Smooth muscle cell of the brain vasculature (primary cell): ENCODE results near the gene WDR86.

Experiments used
- DNase-seq: peaks from one replicate; pipeline ENCODE4 v3.0.0-alpha.2; 2012; ENCODE audit warnings: low read depth, low spot score

Gene WDR86

DNA sequence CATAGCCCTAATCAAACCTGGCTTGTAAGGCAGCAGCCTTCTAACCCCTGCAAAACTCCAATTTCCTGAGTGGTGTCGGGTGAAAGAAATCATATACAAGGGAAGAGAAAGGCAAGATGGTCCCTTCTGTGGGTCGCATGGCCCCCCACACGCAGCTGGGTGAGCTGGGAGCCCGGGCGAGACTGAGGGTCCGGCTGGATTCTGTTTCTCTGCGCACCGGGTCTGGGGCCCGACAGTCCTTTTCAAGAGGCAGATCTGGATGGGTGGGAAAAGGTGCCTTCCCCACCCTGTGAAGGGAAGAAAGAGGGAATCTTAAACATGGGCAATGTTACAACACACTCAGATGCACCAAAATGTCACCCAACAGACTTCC is 18.5 kb downstream of the WDR86 start:
- no peak for DNase-seq

DNA sequence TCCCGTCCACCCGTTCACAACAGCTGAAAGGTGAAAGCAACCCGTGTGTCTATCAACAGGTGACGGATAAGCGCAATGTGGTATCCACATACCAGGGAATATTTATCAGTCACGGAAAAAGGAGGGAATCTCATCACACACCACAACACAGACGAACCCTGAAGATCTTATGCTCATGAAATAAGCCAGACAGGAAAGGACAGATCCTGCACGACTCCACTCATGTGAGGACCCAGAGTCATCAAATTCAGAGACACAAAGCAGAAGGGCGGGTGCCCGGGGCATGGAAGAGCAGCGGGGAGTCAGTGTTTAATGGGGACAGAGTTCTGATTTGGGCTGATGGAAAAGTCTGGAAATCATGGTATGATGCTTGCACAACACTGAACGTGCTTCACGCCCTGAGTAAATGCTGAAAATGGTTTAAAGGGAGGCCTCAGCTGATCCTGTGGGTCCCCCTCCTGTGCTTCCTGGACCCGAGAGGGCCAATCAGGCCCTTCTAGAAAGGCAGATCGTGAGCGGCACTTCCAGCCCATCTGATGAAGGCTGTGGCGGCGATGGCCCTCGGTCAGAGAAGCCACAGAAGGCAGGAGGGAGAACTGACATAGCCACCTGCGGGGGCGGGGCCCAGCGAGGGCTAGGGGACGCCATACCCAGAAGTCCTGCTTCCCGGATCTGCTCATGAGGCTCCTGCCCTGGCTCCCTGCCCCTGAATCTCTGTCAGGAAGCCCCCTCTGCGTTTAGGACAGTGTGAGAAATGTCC is 19.1 kb downstream of the WDR86 start:
- no peak for DNase-seq

GRCh38 chr7:151389768-151390597 is 19.9 kb downstream of the WDR86 start:
- no peak for DNase-seq

DNA sequence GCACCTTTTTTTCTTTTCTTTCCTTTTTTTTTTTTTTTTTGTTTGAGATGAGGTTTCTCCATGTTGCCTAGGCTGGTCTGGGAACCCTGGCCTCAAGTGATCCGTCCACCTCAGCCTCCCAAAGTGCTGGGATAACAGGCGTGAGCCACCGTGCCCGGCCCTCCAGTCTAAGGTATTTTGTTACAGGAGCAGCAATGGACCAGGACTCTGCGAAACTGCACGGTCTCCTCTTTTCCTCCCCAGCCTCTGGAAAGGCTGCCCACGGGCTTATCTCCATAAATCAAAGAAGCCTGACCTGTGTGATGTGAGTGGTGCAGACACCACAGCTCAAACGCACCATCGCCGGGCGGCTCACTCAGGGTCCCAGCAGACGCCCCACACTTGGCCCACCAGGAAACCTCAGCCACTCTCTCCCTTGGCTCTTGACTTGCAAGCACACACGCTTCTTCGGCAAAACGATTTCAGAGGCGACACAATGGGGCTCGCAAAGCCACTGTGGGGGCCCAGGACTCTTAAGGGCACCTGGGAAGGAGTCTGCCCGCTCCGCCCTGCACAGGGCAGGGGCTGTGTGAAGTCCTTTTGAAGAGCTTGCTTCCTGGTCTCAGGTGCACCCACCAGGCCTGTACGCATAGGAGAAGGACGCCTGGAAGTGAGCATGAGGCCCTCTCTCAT is 20.6 kb downstream of the WDR86 start:
- DNase-seq, result no peak

GRCh38 chr7:151388430-151388829 is 21.4 kb downstream of the WDR86 start:
- no peak for DNase-seq

GRCh38 chr7:151388007-151388297 is 21.9 kb downstream of the WDR86 start:
- no peak for DNase-seq

GRCh38 chr7:151387161-151388006 is 22.5 kb downstream of the WDR86 start:
- no peak for DNase-seq

GRCh38 chr7:151386301-151387160 is 23.3 kb downstream of the WDR86 start:
- DNase-seq, result no peak

DNA sequence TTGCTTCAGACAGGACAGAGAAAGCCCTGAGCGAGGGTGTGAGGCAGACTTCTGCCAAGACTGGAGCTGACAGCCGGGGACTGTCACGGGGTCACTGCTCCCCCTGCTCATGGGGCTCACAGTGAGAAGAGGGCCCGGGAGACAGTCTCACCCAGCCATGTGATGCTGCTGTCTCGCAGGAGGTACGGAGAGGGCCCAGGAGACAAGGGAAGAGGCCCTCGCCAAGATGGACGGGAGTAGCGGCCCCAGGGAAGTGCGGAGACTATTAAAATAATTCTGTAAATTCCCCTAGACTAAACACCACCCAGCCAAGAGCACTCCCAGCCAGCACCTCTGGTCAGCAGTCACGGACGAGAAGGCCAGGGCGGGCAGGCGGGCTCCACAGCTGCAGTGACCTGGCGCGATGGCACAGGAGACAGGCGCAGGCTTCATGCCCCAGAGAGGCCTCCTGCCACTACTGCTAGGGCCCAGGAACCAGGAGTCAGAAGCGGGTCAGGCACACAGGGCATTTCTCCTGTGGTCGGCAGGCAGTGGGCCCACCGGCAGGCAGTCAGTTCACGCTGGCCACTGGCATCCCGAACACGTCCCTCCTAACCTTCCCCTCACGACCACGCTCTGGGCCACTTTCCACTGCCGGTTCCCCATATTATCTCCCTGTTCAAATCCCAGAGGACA is 24.1 kb downstream of the WDR86 start:
- DNase-seq, result no peak

- DNase-seq, result no peak
These were observed 24.8 kb downstream of the WDR86 start for GRCh38 chr7:151384776-151385625.

- no peak for DNase-seq
These were observed 25.5 kb downstream of the WDR86 start for GRCh38 chr7:151384352-151384697.

- DNase-seq, result no peak
These were observed 26.0 kb downstream of the WDR86 start for GRCh38 chr7:151383638-151384351.

DNA sequence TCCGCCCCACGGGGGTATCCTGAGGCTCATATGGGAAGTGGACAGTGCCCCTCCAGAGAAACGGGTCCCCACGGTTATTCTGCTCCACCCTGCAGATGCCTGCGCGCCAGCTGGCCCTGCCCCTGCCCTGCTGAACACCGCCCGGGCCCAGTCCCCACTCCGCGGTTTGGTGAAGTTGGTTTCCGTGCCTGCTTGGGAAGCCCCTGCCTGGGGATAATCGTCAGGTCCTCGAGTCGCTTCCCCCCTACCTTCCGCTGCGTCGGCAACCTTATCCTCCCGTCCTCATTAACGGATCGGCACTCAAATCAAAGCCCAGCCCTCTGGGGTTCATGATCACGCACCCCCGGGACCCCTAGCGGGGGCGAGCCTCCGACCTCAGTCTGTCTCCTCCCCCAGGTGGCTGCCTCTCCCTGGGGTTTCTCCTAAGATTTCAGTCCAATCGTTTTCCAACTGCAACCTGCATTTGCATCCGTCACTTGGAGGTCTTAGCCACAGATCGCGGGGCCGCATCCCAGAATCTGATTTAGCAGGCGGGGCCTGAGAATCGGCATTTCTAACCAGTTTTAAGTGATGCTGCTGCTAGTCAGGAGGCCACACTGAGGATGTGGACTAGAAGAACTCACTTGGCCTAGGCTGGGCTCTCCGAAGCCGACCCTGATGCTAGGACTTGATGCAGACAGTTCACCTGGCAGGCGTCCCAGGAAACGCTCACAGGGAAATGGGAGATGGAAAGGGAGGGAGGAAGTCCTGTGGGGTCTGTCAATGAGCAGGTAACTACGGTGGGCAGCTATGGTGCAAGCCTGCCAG is 27.6 kb downstream of the WDR86 start:
- no peak for DNase-seq

GRCh38 chr7:151381348-151382078 is 28.3 kb downstream of the WDR86 start:
- no peak for DNase-seq

- no peak for DNase-seq
These were observed 28.8 kb downstream of the WDR86 start for GRCh38 chr7:151381098-151381347.

GRCh38 chr7:151380199-151381097 is 29.4 kb downstream of the WDR86 start:
- DNase-seq, result no peak
